Neuronal stem cell (in vitro differentiated cells): Measurements from ENCODE around the gene THEM4.
A peak's percentile ranks its signal among the peaks of the same experiment; 100 is the strongest.

Experiments used
- DNase-seq: peaks from one replicate; pipeline ENCODE4 v3.0.0-alpha.2; 2013; ENCODE audit warnings: low spot score
- H2AFZ ChIP-seq: one replicate; pipeline ENCODE4 v1.6.1; 2013; ENCODE audit warnings: mild to moderate bottlenecking, low read length, inconsistent platforms
- H2AK5ac ChIP-seq: 2 replicates; pipeline ENCODE4 v1.6.1; 2013; ENCODE audit warnings: low read depth, mild to moderate bottlenecking, inconsistent platforms, low read length, moderate library complexity, mixed read lengths
- H2BK120ac ChIP-seq: 2 replicates; pipeline ENCODE4 v1.6.1; 2013; ENCODE audit warnings: low read depth, mild to moderate bottlenecking, inconsistent platforms, low read length, moderate library complexity, mixed read lengths
- H2BK12ac ChIP-seq: one replicate; pipeline ENCODE4 v1.6.1; 2013; ENCODE audit warnings: low read length, inconsistent platforms
- H2BK15ac ChIP-seq: 2 replicates; pipeline ENCODE4 v1.6.1; 2013; ENCODE audit warnings: mild to moderate bottlenecking, low read length, inconsistent platforms, mixed read lengths
- H2BK5ac ChIP-seq: one replicate; pipeline ENCODE4 v1.6.1; 2013; ENCODE audit warnings: inconsistent platforms, mild to moderate bottlenecking, low read length, moderate library complexity
- H3K14ac ChIP-seq: one replicate; pipeline ENCODE4 v1.6.1; 2013; ENCODE audit warnings: low read length, inconsistent platforms
- H3K18ac ChIP-seq: 2 replicates; pipeline ENCODE4 v1.6.1; 2013; ENCODE audit warnings: low read length, inconsistent platforms
- H3K23ac ChIP-seq: 2 replicates; pipeline ENCODE4 v1.6.1; 2013; ENCODE audit warnings: low read depth, mild to moderate bottlenecking, mixed read lengths, low read length, inconsistent platforms; ENCODE audit not compliant: poor library complexity
- H3K27ac ChIP-seq: replicated peaks from 3 replicates; pipeline ENCODE4 v1.5.1; 2013; ENCODE audit warnings: low read length, inconsistent platforms
- H3K27me3 ChIP-seq, 3 experiments: 2 replicates each; pipeline ENCODE4 v1.6.1; 2013; ENCODE audit warnings: low read length in 3 of 3, mild to moderate bottlenecking in 2 of 3, inconsistent platforms in 1 of 3, low read depth in 1 of 3, mixed read lengths in 1 of 3, moderate library complexity in 1 of 3; ENCODE audit not compliant: control insufficient read depth in 3 of 3, insufficient read depth in 3 of 3
- H3K36me3 ChIP-seq, 2 donors: replicated peaks in 1 of 2; 2 replicates each; pipeline ENCODE4 v1.6.1; 2013; ENCODE audit warnings: low read length in 2 of 2; ENCODE audit not compliant: control insufficient read depth in 2 of 2, insufficient read depth in 2 of 2
- H3K4ac ChIP-seq: 2 replicates; pipeline ENCODE4 v1.6.1; 2013; ENCODE audit warnings: inconsistent platforms, mild to moderate bottlenecking, low read length, moderate library complexity
- H3K4me1 ChIP-seq, 2 donors: 1 replicate in 1 of 2; 2 replicates in 1 of 2; pipeline ENCODE4 v1.6.1; 2013; ENCODE audit warnings: low read length in 2 of 2, low read depth in 1 of 2; ENCODE audit not compliant: control insufficient read depth in 2 of 2, insufficient read depth in 1 of 2
- H3K4me2 ChIP-seq: one replicate; pipeline ENCODE4 v1.6.1; 2013; ENCODE audit warnings: mild to moderate bottlenecking, low read length, inconsistent platforms; ENCODE audit not compliant: insufficient read depth, poor library complexity, severe bottlenecking
- H3K4me3 ChIP-seq, 2 donors: 2 replicates each; pipeline ENCODE4 v1.5.1; 2013; ENCODE audit warnings: low read length in 2 of 2, mild to moderate bottlenecking in 2 of 2, inconsistent platforms in 1 of 2, moderate library complexity in 1 of 2
- H3K79me1 ChIP-seq: one replicate; pipeline ENCODE4 v1.6.1; 2013; ENCODE audit warnings: low read depth, mild to moderate bottlenecking, inconsistent platforms, low read length, moderate library complexity
- H3K9ac ChIP-seq: one replicate; pipeline ENCODE4 v1.6.1; 2013; ENCODE audit warnings: mild to moderate bottlenecking, low read depth, low read length, inconsistent platforms; ENCODE audit not compliant: poor library complexity
- H3K9me3 ChIP-seq, 2 donors: replicated peaks in 1 of 2; 2 replicates each; pipeline versions ENCODE3 to v1.6.1; 2013; ENCODE audit warnings: low read length in 2 of 2, mild to moderate bottlenecking in 2 of 2, inconsistent platforms in 1 of 2, low read depth in 1 of 2, mixed read lengths in 1 of 2, moderate library complexity in 1 of 2; ENCODE audit not compliant: control insufficient read depth in 2 of 2, insufficient read depth in 1 of 2
- H4K8ac ChIP-seq: one replicate; pipeline ENCODE4 v1.6.1; 2013; ENCODE audit warnings: low read depth, mild to moderate bottlenecking, inconsistent platforms, low read length, moderate library complexity
- H4K91ac ChIP-seq: one replicate; pipeline ENCODE4 v1.6.1; 2013; ENCODE audit warnings: low read length, low read depth, mild to moderate bottlenecking, inconsistent platforms; ENCODE audit not compliant: poor library complexity
- WGBS, 2 donors: extraction: QIAGEN DNeasy Blood & Tissue Kit; methylation state at CpG; one replicate each; pipeline ENCODE4 v1.1.7; 2013; ENCODE audit warnings: missing lambda C conversion rate in 2 of 2, mixed read lengths in 1 of 2; ENCODE audit not compliant: insufficient read length in 2 of 2, insufficient replicate concordance in 1 of 2; ENCODE audit errors: extremely low coverage in 2 of 2; 5-methylcytosine and 5-hydroxymethylcytosine counted together

The THEM4 gene

DNA sequence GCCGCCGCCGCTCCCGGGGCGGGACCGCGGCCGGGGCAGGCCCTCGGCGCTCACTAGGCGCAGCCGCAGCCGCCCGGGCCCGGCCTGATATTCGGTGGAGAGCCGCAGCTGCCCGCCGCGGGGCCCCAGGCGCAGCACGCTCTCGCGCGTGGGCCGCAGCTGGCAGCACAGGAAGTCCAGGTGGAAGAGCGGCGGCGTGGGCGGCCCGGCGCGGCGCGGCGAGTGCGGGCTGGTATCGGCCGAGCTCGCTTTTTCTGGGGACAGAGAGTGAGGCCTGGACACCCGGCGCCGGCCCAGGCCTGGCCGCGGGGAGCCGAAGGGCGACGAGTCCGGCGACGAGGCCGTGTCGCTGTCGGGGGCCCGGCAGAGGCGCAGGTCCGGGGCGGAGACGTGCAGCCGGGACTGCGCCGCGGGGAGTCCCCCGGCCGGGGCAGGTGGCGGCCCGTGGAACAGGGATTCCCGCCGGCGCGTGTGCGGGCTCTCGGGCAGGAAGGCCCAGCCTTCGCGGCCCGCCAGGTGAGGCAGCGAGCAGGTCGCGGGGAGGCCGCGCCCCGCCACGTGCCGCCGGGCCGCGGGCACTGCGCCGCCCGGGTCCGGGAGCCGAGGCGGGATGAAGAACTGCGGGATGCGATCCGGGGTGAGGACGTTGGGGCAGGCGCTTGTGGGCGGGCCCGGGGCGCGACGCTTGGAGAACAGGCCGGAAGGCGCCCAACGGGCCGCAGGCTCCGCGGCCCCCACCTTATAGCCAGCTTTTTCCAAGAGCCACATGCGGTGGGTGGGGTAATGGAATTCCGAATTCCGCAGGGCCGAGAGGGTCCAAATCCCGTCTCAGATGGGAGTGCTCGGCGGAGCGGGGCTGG lies 70.9 kb downstream of the THEM4 start:
- Histone ChIP-seq H2BK120ac (no peak overlapping the region), H2BK12ac (no peak overlapping the region), H4K91ac (no peak overlapping the region), H3K4me2 (peak overlapping the region; percentile 98), H2BK5ac (no peak overlapping the region), H3K4me1 (peaks cover 8 to 16% of the 10 kb centered on the region in 2 donors), H3K4ac (no peak overlapping the region), H3K4me3 (peak overlapping the region; percentile 27 to 74), H2AFZ (peak overlapping the region; percentile 88), H3K9ac (peak overlapping the region; percentile 26), H3K23ac (peak overlapping the region; percentile 86), H3K18ac (peak overlapping the region; percentile 81), H2BK15ac (peak overlapping the region; percentile 79), H3K36me3 (no peaks in the 10 kb centered on the region), H3K14ac (no peak overlapping the region), H4K8ac (peak overlapping the region; percentile 43), H3K9me3 (peaks cover 0 to 6% of the 10 kb centered on the region in 2 donors), H3K79me1 (no peaks in the 10 kb centered on the region), H3K27ac (no peak overlapping the region), H2AK5ac (no peak overlapping the region), H3K27me3 (peaks cover 22 to 82% (median 42%) of the 10 kb centered on the region in 3 experiments)
- DNase-seq, result no peak
- no CpG with 5 or more reads among the region's 117 CpGs for WGBS, 2 donors

DNA sequence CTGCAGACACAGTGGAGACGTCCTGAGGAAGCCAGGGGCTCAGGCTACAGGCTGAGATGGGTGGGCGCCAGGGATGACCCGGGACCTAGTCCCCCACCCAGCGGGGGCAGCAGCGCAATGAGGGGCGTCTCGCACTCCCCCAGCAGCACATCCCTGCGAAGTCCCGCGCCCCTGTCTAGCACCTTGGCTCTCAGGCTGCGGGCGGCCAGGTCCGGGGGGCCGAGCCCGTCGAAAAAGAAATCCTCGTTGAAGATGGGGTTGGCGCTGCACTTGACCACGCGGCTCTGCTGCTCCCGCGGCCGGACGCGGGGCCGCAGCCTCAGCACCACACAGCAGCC lies 71.5 kb downstream of the THEM4 start:
- no peak overlapping the region for H3K23ac ChIP-seq
- H3K18ac ChIP-seq, result peak overlapping the region; percentile 71
- H3K9ac ChIP-seq, result peak overlapping the region; percentile 13
- H3K4ac ChIP-seq, result no peak overlapping the region
- H4K91ac ChIP-seq, result no peak overlapping the region
- peaks cover 0 to 6% of the 10 kb centered on the region in 2 donors for H3K9me3 ChIP-seq
- WGBS, 2 donors, result no CpG with 5 or more reads among the region's 26 CpGs
- H2AK5ac ChIP-seq, result peak overlapping the region; percentile 57
- no peak for DNase-seq
- no peaks in the 10 kb centered on the region for H3K36me3 ChIP-seq
- H3K79me1 ChIP-seq, result no peaks in the 10 kb centered on the region
- peak overlapping the region; percentile 79 for H2BK15ac ChIP-seq
- H3K4me1 ChIP-seq, result peaks cover 8 to 16% of the 10 kb centered on the region in 2 donors
- no peak overlapping the region for H3K27ac ChIP-seq
- H3K4me3 ChIP-seq, result peak overlapping the region; percentile 27 to 72
- H4K8ac ChIP-seq, result no peak overlapping the region
- peaks cover 22 to 82% (median 42%) of the 10 kb centered on the region in 3 experiments for H3K27me3 ChIP-seq
- H2AFZ ChIP-seq, result peak overlapping the region; percentile 88
- peak overlapping the region; percentile 98 for H3K4me2 ChIP-seq
- H2BK12ac ChIP-seq, result no peak overlapping the region
- no peak overlapping the region for H2BK5ac ChIP-seq
- H2BK120ac ChIP-seq, result no peak overlapping the region
- H3K14ac ChIP-seq, result no peak overlapping the region

DNA sequence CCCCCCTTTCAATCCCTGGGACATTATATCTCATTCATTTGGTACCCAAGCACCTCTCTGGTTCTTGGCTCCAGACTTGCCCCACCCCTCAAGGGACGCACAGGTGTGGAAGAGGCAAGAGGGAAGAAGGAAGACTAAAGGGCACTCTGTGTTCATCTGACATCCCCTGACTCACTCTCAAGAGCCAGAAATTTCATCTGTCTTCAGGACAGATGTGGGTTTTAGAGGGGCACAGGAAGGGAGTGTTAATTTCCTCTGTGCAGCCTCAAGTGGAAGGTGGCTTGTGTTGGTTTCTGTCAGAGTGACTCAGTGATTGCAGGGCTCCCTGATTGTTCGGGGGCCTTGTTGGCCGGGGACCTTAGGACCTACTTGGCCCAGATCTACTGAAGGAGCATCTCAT lies 72.1 kb downstream of the THEM4 start:
- Histone ChIP-seq H3K4ac (no peak overlapping the region), H3K4me3 (no peak overlapping the region), H3K27me3 (peaks cover 22 to 85% (median 42%) of the 10 kb centered on the region in 3 experiments), H3K79me1 (no peaks in the 10 kb centered on the region), H3K4me1 (peaks cover 8 to 16% of the 10 kb centered on the region in 2 donors), H3K36me3 (no peaks in the 10 kb centered on the region), H2BK15ac (no peak overlapping the region), H3K9ac (no peak overlapping the region), H4K91ac (no peak overlapping the region), H4K8ac (no peak overlapping the region), H3K4me2 (no peak overlapping the region), H3K27ac (no peak overlapping the region), H2AK5ac (no peak overlapping the region), H2BK12ac (no peak overlapping the region), H2BK120ac (no peak overlapping the region), H3K23ac (no peak overlapping the region), H3K14ac (no peak overlapping the region), H3K18ac (no peak overlapping the region), H2BK5ac (no peak overlapping the region), H3K9me3 (peaks cover 0 to 6% of the 10 kb centered on the region in 2 donors), H2AFZ (no peak overlapping the region)
- no peak for DNase-seq
- no CpG with 5 or more reads among the region's 3 CpGs for WGBS, 2 donors

GRCh38 chr1:151835596-151835995 lies 73.7 kb downstream of the THEM4 start:
- WGBS, 2 donors, result no CpG with 5 or more reads among the region's 7 CpGs
- Histone ChIP-seq H2BK120ac (no peak overlapping the region), H3K27me3 (peaks cover 22 to 91% (median 41%) of the 10 kb centered on the region in 3 experiments), H3K4me1 (peaks cover 8 to 16% of the 10 kb centered on the region in 2 donors), H4K8ac (no peak overlapping the region), H3K4me3 (no peak overlapping the region), H3K4me2 (no peak overlapping the region), H3K27ac (no peak overlapping the region), H3K14ac (no peak overlapping the region), H2BK12ac (no peak overlapping the region), H3K4ac (no peak overlapping the region), H3K23ac (no peak overlapping the region), H3K36me3 (no peaks in the 10 kb centered on the region), H2AK5ac (no peak overlapping the region), H3K79me1 (no peaks in the 10 kb centered on the region), H2BK5ac (no peak overlapping the region), H4K91ac (no peak overlapping the region), H2BK15ac (no peak overlapping the region), H2AFZ (no peak overlapping the region), H3K18ac (no peak overlapping the region), H3K9ac (no peak overlapping the region), H3K9me3 (peaks cover 0 to 5% of the 10 kb centered on the region in 2 donors)
- DNase-seq, result no peak
